Spleen (tissue), 7 donors: ENCODE data around the gene PALM3.

Source experiments
- CTCF ChIP-seq, 11 experiments: fragments of 200-600 bp in 7 of 11; fragments of 450-650 bp in 4 of 11; sonication (generic) in 4 of 11; IDR thresholded peaks in 8 of 11; conservative IDR thresholded peaks in 3 of 11; 1 replicate in 7 of 11; 2 replicates in 4 of 11; pipeline versions ENCODE4 v1.4.0 to v1.8.0; 2016 to 2021; ENCODE audit warnings: antibody characterized with exemption in 11 of 11, inconsistent platforms in 4 of 11, mild to moderate bottlenecking in 1 of 11
- POLR2A ChIP-seq, 3 donors: fragments of 450-650 bp; IDR thresholded peaks; one replicate each; pipeline ENCODE4 v1.5.1; 2017; ENCODE audit warnings: antibody characterized with exemption in 3 of 3, mild to moderate bottlenecking in 1 of 3
- donor health status: DM: no; HTN: no; CAD: no; lungs with moderate emphysema.
- donor health status: DM: no; HTN: no; CAD: no.
- donor health status: DM: no; HTN: no; CAD: no.

- no peak for TF ChIP-seq CTCF (IDR thresholded peaks at IDR 0.05 in 8 of 11, conservative IDR thresholded peaks at IDR 0.05 in 3 of 11)
- no peak for TF ChIP-seq POLR2A (IDR thresholded peaks at IDR 0.05)
Measured at GRCh38 chr19:14028901-14029300, 33.0 kb downstream of the PALM3 start.
